Fibroblast of skin of back (primary cell): Measurements from ENCODE around the gene NHSL2.
A peak's percentile ranks its signal among the peaks of the same experiment; 100 is the strongest.

ENCODE experiments used
- DNase-seq: peaks from one replicate; pipeline ENCODE4 v3.0.0-alpha.2; 2013

NHSL2 gene

GRCh38 chrX:72182924-72183323 is 272.3 kb downstream of the NHSL2 start:
- DNase-seq: no peak

DNA sequence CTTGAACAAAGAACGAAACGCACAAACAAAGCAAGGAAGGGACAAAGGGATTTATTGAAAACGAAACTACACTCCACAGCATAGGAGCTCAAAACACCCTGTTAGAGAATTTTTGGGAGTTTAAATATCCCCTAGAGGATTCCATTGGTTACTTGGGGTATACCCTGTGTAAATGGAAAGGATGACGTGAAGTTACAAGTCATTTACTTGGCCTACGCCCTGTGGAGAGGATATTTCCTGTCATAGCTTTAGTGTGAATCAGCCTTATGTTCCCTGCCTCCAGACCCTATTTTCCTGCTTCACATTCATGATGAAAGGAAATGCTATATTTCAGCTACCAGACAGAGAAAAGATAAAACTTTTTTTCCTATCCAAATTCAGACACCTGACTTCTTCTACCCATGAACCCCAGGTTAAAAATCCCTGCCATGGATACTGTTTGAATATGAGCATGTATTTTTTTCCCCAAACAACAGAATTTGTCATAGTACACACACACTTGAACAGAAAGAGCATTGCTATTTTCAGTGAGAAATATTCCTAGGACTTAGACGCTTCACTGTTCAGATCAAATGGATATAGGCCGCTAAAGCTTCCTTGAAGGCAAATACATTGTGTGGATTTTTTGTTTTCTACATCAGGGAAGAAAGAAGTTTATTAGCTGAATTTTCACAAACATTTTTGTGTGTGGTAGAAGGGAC is 291.3 kb downstream of the NHSL2 start:
- peak; percentile 88 for DNase-seq
